Occipital lobe (tissue), 2 donors: Measurements from ENCODE around the gene TRPV3. TPM values are rescaled to one million over a fixed set of nuclear protein-coding genes. Genes with fewer than 3 reads are reported as not detected.
"Not testable (repeated sequence)": the region's sequence is repeated elsewhere in the genome, so short reads cannot be mapped to it uniquely, and the experiment has no call there.

Source experiments
- DNase-seq: peaks from one replicate; lab custom pipeline; 2025; lab: John Stamatoyannopoulos, UW
- total RNA-seq: library from RNA; depleted of rRNA; stranded (reverse); fragments of >200 nt; gene quantifications from one replicate; pipeline ENCODE4 v1.2.3, GENCODE V29; 2014

TRPV3 gene
- 0.47 TPM for total RNA-seq

DNA sequence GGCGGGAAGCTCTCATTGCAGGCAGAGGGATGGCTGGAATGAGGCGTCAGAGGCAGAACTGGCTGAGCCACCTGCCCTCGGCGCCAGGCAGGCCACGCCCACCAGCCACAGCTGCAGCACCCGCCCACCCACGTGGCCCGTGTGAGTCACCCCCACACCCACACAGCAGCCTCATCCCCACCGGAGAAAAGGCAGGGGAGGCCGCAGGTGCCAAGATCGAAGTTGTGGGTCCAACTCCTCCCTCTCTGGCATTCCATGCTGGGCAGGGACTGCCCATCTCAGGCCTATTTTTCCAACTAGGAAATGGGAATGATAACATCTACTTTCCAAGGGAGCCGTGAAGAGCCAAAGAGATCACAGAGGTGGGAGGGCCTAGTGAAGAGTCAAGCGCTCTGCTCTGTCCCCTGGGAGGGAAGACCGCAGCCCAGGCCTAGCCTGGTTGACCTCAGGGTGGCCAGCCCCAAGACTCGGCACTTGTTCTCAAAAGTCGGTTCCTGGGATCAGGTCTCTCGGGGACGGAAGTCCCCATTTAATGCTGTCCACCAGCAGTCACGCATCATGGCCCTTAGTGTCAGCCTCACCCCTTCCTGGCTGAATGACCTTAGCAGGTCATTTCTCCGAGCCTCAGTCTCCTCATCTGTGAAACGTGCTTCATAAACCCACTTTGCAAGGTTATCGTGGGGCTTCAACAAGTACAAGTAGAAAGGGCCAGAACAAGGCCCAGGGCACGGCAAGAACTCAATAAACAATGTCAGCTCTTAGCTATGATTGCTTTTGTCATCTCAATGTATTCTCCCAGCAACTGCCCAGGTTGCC, at the start of gene TRPV3:
TSS of gene TRPV3 (minus strand) at position 45 of the 816 bp plus-strand sequence. CDS start 2,962 bp downstream, outside the sequence.
- no peak for DNase-seq

DNA sequence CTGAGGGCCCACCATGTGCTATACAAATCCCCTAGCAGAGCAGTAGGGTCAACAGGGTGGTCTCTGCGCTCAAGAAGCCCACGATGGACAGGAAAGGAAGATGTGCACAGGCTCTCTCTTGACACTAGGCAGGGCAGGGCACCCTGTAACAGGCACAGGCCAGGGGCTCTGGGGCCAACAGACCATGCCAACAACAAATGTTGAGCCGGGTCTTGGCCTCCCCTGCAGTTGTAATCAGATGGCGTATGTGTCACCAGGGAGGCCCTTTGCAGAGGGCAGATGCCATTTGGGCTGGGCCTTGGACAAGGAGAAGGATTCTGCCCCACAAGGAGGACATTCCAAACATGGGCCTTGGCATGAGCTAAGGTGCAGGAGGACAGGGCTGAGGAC, 46.3 kb upstream of the TRPV3 start:
- no peak for DNase-seq

DNA sequence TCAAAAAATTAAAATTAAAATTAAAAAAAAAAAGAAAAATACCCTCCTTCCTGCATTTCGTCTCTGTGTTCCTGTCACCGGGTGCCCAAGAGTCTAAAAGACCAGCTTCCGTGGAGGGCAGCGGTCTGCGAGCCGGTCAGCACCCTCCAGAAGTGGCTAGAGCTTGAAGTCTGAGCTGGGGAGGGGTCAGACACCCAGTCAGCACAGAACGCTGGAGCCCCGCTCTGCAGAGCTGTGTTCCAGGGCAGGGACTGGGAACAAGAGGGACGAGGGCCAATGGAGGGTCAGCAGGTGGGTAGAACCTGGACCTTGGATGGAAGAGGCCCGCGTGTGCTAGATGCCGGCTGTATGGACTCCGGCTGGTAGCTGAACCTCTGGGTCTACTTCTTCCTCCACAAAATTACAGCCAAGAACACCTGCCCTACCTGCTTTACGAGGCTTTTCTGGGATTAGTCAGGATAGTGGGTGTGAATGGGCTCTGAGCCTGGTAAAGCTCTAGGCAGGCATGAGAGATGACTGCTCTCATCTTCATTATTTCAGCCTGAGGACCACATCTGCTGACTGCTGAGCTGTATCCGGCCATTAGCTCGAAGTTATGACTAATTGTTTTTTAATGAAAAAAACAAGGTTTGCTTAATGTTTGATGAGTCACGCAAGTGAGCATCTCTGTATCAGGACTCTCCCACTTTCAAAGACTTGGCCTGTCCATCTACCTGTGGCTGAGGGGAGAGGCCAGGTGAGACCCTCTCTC, 45.7 kb upstream of the TRPV3 start:
- no peak for DNase-seq

DNA sequence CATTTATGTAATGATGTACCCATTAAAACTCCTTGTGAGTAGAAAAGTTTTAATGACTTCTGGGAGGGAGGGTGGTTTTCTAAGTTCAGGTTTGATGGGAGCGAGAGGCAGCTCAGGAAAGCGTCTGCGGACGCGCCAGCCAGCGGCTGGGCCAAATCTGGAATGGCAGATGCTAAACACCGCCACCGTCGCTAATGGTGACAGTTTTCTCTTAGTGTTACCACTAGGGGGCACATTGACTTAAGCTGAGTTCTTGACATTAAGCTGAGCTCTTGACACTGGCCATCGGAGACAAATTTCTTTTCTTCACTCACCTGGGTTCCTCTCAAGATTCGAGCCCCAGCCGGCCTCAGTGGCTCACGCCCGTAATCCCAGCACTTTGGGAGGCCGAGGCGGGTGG, 44.9 kb upstream of the TRPV3 start:
- DNase-seq, result no peak

DNA sequence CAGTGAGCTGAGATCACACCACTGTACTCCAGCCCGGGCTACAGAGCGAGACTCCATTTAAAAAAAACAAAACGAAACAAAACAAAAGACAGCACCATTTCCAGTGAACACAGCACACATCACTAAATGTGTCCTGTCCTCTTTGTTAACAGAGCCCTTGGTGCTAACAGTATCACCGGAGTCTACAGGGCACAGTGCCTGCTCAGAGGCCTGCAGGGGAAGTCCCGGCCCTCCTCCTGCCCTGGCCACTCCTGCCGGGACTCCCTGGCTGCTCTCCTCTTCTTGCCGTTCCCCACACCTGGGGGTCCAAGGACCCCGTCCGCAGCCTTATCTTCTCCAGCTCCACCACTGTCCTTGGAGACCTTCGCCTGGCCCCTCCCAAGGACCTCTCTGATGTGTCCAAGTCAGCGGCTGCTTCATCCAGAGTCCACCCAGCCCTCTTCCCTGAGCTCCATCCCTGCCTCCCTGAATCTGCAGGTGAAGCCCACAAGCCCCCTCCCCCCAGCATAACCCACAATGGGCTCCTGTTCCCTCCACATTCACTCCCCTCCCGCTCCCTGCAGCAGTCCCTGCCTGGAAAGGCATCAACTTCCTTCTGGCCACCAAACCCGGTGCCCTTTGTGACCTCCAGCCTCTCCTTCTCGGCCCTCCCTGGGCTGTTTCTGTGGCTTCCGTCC, 43.1 kb upstream of the TRPV3 start:
- DNase-seq, result no peak

DNA sequence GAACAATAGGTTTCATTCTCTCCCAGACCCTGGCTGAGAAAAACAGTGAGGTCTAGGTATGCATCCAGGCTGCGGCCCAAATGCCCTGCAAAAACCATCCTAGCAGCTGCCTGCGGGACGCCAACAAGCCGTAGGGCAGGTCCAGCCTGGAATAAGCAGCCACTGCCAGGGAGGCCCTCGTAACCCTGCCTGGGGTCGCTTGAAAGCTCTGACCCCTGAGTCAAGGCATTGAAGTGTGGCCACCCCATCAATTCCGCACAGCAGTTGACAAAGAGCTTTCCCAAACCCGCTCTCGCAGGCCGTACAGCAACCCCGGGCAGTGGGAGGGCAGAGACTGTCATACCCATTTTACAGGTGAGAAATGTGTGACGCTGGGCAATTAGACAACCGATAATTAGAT, 40.5 kb upstream of the TRPV3 start:
- DNase-seq, result no peak

DNA sequence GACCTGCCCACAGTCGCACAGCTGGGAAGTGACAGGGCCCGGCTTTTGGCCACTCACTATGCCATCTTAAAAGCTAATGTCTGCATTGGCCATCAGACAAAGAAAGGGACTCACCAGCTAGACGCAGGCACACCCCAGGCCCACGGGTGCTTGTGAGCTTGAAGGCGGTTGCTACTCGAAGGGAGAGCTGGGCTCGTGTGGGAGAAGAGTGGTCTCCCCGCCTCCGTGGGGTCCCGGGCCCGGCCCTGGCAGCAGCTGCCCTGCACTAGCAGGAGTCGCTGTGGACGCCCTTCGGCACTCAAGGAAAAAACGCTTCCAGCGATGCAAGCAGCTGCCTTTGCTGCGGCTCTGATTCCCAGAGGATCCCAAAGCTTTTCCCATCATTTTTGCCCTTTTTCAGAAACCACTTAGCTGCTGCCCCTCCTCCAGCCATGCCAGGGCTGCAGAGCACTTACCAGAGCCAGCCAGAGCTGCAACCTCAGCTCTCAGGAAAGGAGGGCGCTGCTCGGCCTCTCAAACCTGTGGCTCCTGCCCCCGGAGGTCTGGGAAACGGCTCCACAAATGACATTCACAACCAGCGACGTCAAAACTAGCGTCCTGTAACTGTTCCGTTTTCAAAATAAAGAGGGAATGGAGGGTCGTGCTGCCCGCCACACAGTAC, 39.3 kb upstream of the TRPV3 start:
- no peak for DNase-seq

DNA sequence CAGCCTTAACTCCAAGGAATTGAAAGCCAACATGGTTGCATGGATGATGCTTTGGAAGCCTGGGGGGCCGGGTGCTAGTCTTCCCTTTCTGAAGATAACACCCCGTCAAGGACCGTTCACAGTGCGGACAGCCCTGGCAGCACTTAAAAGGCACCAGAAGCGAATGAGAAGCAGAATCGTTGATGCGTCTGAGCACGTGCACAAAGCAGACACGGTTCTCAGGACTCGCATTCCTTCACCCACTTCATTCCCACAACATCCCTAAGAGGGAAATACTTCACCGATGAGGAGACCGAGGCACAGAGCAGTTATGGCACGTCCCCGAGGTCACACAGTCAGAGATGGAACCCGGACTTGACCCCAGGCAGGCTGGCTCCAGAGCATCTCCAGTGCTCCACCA, 37.4 kb upstream of the TRPV3 start:
- DNase-seq, result no peak

DNA sequence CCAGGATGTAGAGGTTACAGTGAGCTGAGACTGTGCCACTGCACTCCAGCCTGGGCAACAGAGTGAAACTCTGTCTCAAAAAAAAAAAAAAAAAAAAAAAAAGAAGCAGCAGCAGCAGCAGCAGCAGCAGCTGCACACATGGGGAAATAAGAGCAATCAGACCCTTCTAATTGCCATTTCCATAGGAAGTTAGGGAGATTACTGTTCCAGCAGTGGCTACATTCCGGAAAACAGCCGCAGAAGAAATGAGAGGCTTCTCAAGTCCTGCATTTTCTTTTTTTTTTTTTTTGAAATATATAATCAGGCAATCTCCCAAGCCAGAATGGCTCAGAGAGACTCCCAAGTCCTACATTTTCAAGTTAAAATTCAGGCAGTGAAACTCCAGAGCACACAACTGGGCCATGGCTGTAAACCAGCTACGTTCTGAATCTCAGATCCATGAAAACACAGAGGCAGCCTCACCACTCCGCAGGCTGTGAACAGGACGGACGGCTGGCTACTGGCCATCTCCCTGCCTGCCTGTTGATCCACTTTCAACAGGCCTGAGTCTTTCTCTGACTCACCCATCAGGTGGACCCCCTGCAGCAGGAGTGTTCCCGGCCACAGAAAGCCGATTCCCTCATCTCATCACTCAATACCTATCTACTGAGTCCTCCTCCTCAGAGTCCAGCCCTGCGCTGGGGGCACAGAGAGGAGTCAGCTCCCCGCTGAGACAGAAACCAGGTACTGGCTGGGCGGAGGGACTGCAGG, 36.6 kb upstream of the TRPV3 start:
- DNase-seq, result peak; percentile 42

DNA sequence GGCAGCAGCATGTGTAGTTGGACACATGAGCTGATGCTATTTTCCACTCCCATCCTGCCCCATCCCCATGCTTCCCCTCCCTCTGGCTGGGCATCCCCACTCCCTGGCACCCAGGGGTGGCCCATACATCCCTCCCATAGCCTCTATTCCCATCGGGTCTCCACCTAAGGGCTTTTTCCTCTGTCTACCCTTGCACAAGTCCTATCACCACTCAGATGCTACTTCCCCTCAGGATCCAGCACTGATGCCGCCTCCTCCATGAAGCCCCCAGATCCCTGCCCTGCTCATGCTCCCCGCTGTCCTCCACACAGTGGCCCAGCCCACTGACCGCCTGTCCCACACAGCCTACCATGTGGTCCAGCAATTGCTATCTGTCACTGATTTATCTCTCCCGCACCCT, 35.8 kb upstream of the TRPV3 start:
- no peak for DNase-seq

DNA sequence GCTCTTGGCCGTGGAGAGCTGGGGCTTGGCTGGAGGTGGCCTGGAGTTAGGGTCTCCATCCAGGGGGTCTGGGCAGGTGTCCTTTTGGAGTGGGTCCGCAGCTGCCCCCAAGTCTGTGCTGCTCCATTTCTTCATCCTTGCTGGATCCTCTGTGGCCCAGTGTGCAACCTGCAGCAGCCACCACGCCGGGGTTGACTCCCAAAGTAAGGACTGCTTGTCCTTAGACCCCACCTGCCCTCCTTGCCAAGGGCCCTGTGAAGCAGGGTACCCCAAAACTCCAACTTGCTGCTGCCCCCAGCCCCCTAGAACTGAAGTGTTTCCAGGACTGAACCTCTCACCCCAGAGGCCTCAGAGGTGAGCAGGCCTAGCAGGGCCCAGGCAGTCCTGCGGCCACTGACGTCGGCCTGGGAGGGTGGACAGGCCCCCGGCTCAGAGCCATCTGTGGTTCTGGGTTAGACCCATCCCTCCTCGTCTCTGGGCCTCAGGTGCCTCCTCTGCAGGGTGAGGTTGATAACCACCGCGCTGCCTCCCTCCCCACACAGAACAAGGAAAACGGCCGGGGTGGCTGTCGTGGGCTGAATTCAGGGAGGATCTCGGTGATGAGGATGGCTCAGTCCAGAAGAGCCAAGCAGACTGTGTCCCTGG, 34.7 kb upstream of the TRPV3 start:
- DNase-seq, result no peak

DNA sequence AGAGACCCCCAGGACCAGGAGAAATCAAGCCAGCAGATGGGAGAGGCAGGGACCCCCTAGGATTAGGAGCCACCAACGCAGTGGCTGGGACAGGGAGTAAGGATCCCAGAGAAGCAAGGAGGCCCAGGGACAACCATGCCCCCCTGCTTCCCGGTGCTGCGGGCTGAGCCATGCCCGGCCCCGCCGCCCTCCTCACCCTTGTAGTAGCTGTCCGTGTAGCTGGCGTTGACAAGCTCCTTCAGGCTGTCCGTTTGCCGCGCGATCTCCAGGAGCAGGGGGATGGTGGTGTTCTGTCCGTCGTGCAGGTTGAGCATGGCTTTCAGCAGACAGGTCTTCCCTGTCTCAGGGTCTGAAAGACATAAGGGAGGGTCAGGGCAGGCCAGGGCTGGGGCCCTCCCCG, 33.2 kb upstream of the TRPV3 start:
- DNase-seq, result no peak

DNA sequence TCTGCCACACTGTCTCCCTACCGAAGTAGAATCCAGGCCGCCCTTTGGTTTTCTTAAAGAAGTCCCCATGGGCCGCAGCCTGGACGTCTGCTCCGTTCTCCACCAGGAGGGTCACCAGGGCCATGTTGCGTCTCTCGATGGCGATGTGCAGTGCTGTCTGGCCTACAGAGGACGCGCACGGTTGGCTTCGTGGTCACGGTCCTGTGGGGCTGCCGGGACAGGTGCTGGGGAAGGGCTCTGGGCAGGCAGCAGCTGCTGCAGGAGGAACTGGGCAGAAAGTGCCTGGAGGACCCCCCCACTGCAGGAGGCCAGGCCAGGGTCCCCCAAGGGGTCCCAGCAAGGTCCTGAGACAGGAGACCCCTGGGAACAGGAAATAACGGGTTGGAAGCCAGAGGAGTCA, 32.6 kb upstream of the TRPV3 start:
- DNase-seq, result no peak

DNA sequence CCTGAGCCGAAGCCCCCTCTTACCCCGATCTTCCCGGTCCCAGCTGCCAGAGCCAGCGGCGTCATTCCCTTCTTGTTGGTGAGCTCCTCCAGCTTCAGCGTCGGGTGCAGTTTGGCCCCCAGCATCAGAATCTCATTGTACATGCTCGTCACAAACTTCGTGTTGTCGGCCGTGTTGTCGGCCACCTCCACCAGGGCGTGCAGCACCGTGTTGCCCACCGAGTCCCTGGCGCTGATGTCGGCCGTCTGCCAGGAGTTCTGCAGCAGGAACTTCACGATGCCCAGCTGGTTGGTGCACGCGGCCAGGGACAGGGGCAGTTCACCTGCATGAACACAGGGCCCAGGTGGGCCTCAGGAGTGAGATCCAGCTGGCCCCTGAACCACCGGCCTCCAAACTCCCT, 32.2 kb upstream of the TRPV3 start:
- DNase-seq, result no peak

DNA sequence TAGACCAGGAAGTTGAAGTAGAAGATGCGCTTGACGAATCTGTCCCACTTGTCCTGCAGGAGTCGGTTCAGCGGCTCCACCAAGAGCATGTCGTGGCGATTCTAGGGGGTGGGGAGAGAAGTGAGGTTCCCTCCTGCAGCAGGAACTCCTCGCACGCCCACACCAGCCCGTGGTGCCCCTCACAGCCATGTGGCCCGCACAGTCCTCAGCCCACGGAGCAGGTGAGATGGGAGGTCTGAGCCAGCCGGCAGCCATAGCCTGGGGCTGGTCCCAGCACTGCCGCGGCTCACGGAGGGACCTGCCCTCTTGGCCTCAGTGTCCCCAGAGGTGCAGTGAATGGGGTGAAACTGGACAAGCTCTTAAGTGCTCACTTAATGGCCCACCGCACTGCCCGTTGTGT, 28.2 kb upstream of the TRPV3 start:
- no peak for DNase-seq

DNA sequence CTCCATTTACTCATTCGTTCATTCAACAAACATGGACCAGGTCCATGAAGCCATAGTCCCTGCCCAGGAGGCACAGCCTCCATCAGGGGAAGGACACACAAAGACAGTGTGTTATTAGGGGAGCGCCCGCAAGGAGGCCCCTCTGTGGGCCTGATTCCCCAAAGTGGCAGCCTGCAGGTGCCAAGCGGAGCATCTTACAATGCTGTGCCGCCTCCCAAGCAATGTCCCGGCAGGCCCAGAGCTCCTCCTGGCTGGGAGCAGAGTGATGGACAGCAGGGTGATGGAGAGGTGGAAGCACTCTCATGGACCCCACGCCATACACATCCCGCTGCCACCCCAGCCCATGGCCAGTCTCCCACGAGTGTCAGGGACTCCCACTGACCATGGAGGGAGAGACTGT, 25.8 kb upstream of the TRPV3 start:
- DNase-seq, result no peak

DNA sequence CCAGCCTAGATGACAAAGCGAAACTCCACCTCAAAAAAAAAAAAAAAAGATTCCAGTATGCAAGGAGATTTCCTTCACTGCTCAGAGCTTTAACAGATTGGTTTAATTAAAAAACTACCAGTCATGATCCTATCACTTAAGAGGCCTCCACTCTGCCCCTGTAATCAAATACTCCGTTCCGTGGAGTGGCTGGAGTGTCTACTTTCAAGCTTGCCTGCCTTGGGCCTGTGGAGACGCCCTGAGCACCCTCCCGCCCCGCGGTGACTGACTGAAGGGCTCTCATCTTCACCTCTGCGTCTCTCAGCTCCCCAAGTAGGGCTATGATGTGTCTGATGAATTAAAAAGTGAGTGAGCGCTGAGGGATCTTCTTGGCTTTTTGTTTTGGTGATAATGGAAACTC, 25.3 kb upstream of the TRPV3 start:
- DNase-seq, result no peak

DNA sequence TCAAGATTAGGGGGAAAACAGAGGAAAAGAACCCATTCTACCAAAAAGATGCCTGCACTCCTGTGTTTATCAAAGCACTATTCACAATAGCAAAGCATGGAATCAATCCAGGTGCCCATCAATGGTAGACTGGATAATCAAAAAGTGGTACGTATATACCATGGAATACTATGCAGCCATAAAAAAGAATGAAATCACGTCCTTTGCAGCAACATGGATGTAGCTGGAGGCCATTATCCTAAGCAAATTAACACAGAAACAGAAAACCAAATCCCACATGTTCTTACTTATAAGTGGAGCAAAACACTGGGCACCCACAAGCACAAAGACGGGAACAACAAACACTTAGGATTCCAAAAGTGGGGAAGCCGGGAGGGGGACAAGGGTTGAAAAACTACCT, 21.1 kb upstream of the TRPV3 start:
- DNase-seq, result not testable (repeated sequence)

DNA sequence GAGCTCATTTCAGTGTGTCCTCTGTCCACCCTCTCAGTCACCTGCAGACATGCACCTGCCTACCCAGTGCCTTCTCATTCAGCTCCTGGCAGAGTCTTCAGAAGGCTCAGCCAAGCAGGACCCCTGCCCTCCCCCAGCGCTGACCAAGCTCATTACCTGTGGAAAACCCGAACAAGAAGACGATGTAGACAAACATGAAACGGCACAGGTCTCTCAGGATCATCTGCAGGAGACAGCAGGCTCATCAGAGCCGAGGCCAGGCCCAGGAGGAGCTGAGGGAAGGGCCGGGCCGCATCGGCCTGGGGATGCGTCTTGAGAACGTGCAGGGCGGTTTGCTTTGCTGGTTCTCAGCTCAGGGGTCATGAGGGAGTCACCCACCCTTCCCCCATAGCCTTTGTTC, 19.4 kb upstream of the TRPV3 start:
- no peak for DNase-seq

DNA sequence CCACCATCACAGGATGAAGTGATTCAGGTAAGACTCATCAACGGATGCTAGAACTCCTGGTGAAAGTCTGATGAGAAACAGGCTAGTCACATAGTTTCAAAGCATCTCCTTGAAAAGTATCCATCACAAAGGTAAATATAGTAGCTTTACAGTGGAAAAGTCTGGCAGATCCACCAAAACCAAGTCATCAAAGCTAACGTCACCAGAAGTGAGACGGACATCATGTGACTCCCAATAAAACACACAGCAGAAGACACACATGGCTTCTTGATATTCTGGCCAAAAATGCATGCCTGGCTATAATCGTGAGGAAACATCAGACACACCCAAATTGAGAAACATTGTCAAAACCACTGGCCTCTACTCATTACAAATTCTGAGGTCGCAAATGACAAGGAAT, 17.9 kb upstream of the TRPV3 start:
- DNase-seq, result no peak

DNA sequence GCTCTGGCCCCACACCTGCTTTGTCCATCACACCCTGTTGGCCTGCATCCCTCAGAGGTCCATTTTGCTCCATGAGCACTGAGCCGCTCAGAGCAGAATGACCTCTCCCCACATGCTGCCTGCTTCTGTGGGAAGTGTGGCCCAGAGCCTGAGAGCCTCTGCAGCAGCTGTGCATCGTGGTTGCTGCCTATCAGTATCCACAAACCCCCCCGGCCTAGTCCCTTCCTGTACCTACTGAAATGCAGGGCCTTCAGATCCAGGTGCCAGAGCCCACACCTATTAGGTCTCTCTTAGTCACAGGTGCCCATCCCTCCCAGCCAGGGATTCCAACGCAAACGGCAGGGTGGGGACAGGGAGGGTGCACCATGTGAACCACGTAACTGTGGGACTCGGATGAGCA, 16.6 kb upstream of the TRPV3 start:
- DNase-seq, result no peak
